Retinal pigment epithelial cell (primary cell): ENCODE measurements around the gene FLCN.

ENCODE experiments used
- DNase-seq: peaks from one replicate; pipeline ENCODE4 v3.0.0-alpha.2; 2010; ENCODE audit warnings: low read depth
- H3K4me3 ChIP-seq: 2 replicates; pipeline ENCODE4 v1.5.1; 2011; ENCODE audit warnings: mild to moderate bottlenecking, low read length, control low read depth, moderate library complexity
- CTCF ChIP-seq: conservative IDR thresholded peaks from 2 replicates; pipeline ENCODE4 v1.5.1; 2011; ENCODE audit warnings: low read depth, low read length, control low read depth, inconsistent platforms

Gene FLCN

GRCh38 chr17:17236295-17237025, 508 bp downstream of the FLCN start:
- H3K4me3 ChIP-seq: peak overlapping the region; percentile 59
- TF ChIP-seq CTCF: no peak
- DNase-seq: no peak

DNA sequence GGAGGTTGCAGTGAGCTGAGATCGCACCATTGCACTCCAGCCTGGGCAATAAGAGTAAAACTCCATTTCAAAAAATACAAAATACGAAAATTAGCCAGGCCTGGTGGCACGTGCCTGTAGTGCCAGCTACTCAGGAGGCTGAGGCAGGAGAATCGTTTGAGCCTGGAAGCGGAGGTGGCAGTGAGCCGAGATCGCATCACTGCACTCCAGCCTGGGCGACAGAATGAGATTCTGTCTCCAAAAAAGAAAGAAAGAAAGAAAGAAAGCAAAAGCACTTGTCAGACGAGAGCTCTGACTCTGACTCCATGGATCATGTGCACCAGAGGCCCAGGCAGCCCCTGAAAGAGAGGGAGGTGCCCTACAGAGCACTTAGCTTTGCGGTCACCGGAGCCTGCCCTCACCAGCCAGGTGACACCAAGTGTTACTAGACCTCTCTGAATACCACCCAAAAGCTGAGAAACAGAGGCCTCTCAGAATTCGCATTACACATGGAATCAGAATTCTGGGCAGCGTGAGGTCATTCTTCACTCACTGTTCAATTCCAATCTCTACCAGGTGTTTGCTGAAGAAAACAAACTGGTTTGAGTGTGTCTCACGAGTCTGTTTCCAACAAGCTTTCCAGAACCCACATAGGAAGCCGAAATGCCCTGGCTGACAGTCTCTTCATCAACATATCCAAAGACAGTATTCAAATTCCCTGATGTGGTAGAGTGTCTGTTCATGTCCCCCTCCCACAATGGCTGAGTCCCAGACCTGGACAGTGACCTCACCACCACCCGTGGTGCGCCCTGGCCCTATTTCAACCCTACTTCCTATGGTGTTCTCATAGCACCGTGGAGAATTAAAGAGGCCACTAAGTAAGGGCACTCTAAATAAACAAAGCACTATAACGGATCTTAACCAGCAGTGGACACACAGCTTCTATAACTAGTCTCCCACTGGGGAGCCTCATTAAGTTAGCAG, 1.5 kb downstream of the FLCN start:
- H3K4me3 ChIP-seq: peak overlapping the region; percentile 59
- TF ChIP-seq CTCF: no peak
- peak; percentile 22 for DNase-seq

DNA sequence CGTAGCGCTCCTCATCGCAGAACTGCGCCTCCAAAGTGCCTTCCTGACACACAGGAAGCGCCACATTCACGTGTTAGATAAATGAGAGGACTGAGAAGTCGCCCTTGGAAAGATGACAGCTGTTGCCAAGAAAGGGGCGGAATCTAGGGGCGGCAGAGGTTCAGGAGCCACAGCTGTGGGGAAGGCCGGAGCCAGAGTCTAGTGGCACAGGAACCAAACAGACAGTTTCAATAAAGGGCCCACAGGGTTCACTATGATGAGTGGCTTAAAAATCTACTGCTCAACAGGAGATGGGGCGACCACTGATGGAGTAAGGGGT, 4.7 kb downstream of the FLCN start:
- DNase-seq: no peak
- H3K4me3 ChIP-seq: no peak overlapping the region
- TF ChIP-seq CTCF: no peak

DNA sequence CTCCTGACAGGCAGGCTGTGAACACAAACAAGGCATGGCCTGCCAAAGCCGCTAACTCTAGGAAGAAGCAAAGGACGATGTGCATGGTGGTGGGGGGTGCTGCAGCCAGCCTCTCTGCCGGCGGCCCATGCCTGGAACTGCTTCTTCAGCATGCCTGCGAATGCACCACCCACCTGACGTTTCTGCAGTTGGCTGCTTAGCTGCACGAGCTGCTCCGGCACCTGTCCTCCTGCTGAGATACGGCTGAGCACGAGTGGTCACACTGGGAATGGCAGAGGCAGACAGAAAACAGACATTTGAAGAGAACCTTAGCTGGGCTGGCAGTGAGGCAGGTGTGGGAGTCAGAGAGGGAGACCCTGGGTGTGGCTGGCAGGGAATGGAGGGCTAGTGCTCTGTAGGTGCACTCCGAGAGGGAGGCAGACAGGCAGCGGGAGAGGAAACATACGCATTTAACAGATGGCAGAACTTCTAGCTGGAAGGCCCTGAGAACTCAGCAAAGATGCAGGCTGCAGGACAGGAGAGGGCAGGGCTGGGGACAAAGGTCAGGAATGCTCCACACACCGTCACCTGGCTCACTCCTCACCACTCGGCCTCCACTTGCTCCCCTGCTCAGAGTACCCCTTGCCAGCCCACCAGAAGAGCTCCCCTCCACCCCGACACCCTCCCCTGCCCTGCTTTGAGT, 5.2 kb downstream of the FLCN start:
- no peak for TF ChIP-seq CTCF
- H3K4me3 ChIP-seq: no peak overlapping the region
- no peak for DNase-seq

GRCh38 chr17:17229416-17230384, 7.3 kb downstream of the FLCN start:
- no peak overlapping the region for H3K4me3 ChIP-seq
- TF ChIP-seq CTCF: no peak
- no peak for DNase-seq

- TF ChIP-seq CTCF: no peak
- no peak overlapping the region for H3K4me3 ChIP-seq
- no peak for DNase-seq
These were observed 8.3 kb downstream of the FLCN start for GRCh38 chr17:17228521-17229279.
